MM.1S (cell line): ENCODE data around the gene PCED1B.
"Not testable (repeated sequence)": the region's sequence is repeated elsewhere in the genome, so short reads cannot be mapped to it uniquely, and the experiment has no call there.

Source experiments
- DNase-seq: peaks from one replicate; pipeline ENCODE4 v3.0.0-alpha.2; 2015
- H2AFZ ChIP-seq: fragments of 300-600 bp; sonication (generic); 2 replicates; pipeline ENCODE4 v1.6.0; 2016; ENCODE audit warnings: antibody characterized with exemption, low read length
- H3F3A ChIP-seq: fragments of 300-600 bp; sonication (generic); 2 replicates; pipeline ENCODE4 v1.6.1; 2016; ENCODE audit warnings: mild to moderate bottlenecking, antibody characterized with exemption, low read length, moderate library complexity, mixed read lengths; ENCODE audit not compliant: insufficient read depth
- H3K27ac ChIP-seq: fragments of 300-600 bp; sonication (generic); 2 replicates; pipeline ENCODE4 v1.5.1; 2016; ENCODE audit warnings: mild to moderate bottlenecking, low read length
- H3K27me3 ChIP-seq: fragments of 300-600 bp; sonication (generic); replicated peaks from 2 replicates; pipeline ENCODE4 v1.6.0; 2016; ENCODE audit warnings: low read length; ENCODE audit not compliant: insufficient read depth
- H3K36me3 ChIP-seq: fragments of 300-600 bp; sonication (generic); replicated peaks from 2 replicates; pipeline ENCODE4 v1.6.1; 2016; ENCODE audit warnings: mild to moderate bottlenecking, low read length, mixed read lengths; ENCODE audit not compliant: insufficient read depth
- H3K4me1 ChIP-seq: fragments of 300-600 bp; sonication (generic); 2 replicates; pipeline ENCODE4 v1.6.1; 2016; ENCODE audit warnings: low read length, mixed read lengths
- H3K4me2 ChIP-seq: fragments of 300-600 bp; sonication (generic); 2 replicates; pipeline ENCODE4 v1.6.0; 2016; ENCODE audit warnings: low read depth, low read length
- H3K4me3 ChIP-seq: fragments of 300-600 bp; sonication (generic); 2 replicates; pipeline ENCODE4 v1.5.1; 2016; ENCODE audit warnings: low read length, mixed read lengths
- H3K79me2 ChIP-seq: fragments of 300-600 bp; sonication (generic); 2 replicates; pipeline ENCODE4 v1.6.1; 2016; ENCODE audit warnings: mixed run types, low read length, mixed read lengths
- H3K9ac ChIP-seq: fragments of 300-600 bp; sonication (generic); 2 replicates; pipeline ENCODE4 v1.6.1; 2016; ENCODE audit warnings: low read length, mixed read lengths
- H3K9me2 ChIP-seq: fragments of 300-600 bp; sonication (generic); replicated peaks from 2 replicates; pipeline ENCODE4 v1.6.1; 2016; ENCODE audit warnings: mild to moderate bottlenecking, low read length, mixed read lengths; ENCODE audit not compliant: insufficient read depth
- H3K9me3 ChIP-seq: fragments of 300-600 bp; sonication (generic); replicated peaks from 2 replicates; pipeline ENCODE4 v1.6.1; 2016; ENCODE audit warnings: mild to moderate bottlenecking, low read length, mixed read lengths; ENCODE audit not compliant: insufficient read depth
- H4K20me1 ChIP-seq: fragments of 300-600 bp; sonication (generic); 2 replicates; pipeline ENCODE4 v1.6.1; 2016; ENCODE audit warnings: mild to moderate bottlenecking, low read length, moderate library complexity, mixed read lengths; ENCODE audit not compliant: insufficient read depth
- EZH2 ChIP-seq: fragments of 300-600 bp; sonication (generic); optimal IDR thresholded peaks from 2 replicates; pipeline ENCODE3; 2017; ENCODE audit warnings: low read depth, mild to moderate bottlenecking, antibody characterized with exemption, low read length, mixed read lengths
- EZH2phosphoT487 ChIP-seq: fragments of 300-600 bp; sonication (generic); IDR thresholded peaks from 2 replicates; pipeline ENCODE4 v1.6.1; 2018; ENCODE audit warnings: antibody characterized with exemption, low read length
- TF ChIP-seq, protein P1 (sequence below): fragments of 300-600 bp; sonication (generic); IDR thresholded peaks from 2 replicates; pipeline ENCODE4 v1.5.1; 2016; ENCODE audit warnings: antibody characterized with exemption, low read length, mixed read lengths

Gene PCED1B

DNA sequence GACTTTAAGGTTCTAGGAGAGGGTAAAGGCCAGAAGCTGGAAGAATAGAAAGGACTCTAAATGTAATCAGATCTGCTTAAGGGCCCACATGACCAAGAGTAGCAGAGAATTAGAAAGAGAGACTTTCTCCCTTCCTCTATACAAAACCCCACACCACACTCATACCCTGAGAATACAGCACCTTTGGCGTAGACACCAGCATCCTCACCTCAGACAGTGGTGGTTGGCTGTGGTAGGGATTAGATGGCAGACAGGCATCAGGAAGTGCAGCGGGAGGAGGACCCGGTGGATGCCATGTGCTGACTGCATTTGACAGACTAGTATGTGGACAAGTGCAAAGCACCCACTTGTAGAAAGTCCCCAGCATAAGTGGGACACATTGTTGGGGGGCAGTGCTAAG lies 98.6 kb downstream of the PCED1B start:
- Histone ChIP-seq H3K27me3 (no peaks in the 10 kb centered on the region), H3F3A (no peaks in the 10 kb centered on the region), H4K20me1 (no peaks in the 10 kb centered on the region), H3K9me2 (no peaks in the 10 kb centered on the region), H3K9ac (no peak overlapping the region), H3K4me1 (no peaks in the 10 kb centered on the region), H3K9me3 (no peaks in the 10 kb centered on the region), H3K4me3 (no peak overlapping the region), H3K36me3 (no peaks in the 10 kb centered on the region), H3K79me2 (no peaks in the 10 kb centered on the region), H3K4me2 (no peak overlapping the region), H2AFZ (no peak overlapping the region), H3K27ac (no peak overlapping the region)
- no peak for DNase-seq
- TF ChIP-seq EZH2 (no peak), EZH2phosphoT487 (no peak)
- TF ChIP-seq, protein P1, sequence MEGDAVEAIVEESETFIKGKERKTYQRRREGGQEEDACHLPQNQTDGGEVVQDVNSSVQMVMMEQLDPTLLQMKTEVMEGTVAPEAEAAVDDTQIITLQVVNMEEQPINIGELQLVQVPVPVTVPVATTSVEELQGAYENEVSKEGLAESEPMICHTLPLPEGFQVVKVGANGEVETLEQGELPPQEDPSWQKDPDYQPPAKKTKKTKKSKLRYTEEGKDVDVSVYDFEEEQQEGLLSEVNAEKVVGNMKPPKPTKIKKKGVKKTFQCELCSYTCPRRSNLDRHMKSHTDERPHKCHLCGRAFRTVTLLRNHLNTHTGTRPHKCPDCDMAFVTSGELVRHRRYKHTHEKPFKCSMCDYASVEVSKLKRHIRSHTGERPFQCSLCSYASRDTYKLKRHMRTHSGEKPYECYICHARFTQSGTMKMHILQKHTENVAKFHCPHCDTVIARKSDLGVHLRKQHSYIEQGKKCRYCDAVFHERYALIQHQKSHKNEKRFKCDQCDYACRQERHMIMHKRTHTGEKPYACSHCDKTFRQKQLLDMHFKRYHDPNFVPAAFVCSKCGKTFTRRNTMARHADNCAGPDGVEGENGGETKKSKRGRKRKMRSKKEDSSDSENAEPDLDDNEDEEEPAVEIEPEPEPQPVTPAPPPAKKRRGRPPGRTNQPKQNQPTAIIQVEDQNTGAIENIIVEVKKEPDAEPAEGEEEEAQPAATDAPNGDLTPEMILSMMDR = no peak

DNA sequence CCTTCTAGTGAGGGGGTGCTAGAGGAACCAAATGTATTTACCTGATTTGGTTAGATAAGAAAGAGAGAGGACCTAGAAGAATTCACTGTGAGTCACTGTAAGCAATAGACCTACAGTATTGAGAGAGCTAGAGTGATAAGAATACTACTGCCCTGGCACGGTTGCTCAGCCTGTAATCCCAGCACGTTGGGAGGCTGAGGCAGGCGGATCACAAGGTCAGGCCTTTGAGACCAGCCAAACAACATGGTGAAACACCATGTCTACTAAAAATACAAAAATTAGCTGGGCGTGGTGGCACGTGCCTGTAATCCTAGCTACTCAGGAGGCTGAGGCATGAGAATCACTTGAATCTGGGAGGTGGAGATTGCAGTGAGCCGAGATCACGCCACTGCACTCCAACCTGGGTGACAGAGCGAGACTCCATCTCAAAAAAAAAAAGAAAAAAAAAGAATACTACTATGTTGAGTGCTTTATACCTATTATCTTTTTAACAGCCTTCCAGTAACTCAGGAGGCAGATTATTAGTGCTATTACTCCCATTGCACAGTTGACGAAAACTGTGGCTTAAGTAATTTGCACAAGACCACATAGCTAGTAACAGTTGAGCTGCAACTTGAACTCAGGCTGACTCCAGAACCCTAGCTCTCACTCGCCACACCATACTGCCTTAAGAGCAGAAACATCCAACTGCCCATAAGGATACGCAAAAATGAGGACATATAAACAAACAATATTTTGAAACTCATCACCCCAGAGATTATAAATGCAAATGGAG lies 102.9 kb downstream of the PCED1B start:
- H3K9me2 ChIP-seq, H3K79me2 ChIP-seq, H2AFZ ChIP-seq, H3K36me3 ChIP-seq, DNase-seq, H3K9ac ChIP-seq, H4K20me1 ChIP-seq, H3F3A ChIP-seq, H3K4me3 ChIP-seq, H3K27me3 ChIP-seq, H3K4me1 ChIP-seq, H3K27ac ChIP-seq, H3K4me2 ChIP-seq, H3K9me3 ChIP-seq: not testable (repeated sequence)

DNA sequence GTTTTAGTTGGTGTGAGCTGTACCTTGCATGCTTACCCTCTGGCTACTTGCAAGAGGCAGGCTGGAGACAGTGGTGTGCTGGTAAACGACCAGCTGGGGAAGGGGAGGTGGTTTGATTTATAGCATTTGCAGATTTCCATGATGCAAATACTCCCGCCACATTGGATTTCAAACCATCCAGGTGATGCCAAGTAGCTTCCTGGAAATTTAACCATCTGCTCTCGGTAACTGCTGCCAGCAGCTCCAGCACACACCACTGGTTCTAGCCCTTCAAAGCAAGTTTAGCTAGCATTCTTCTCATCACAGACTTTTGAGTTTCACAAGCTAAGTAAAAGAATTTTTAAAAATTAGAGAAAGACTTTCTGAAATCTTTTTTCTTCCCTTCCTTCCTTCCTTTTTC lies 104.8 kb downstream of the PCED1B start:
- no peak overlapping the region for H3K4me2 ChIP-seq
- H2AFZ ChIP-seq = no peak overlapping the region
- H3K9ac ChIP-seq = no peak overlapping the region

DNA sequence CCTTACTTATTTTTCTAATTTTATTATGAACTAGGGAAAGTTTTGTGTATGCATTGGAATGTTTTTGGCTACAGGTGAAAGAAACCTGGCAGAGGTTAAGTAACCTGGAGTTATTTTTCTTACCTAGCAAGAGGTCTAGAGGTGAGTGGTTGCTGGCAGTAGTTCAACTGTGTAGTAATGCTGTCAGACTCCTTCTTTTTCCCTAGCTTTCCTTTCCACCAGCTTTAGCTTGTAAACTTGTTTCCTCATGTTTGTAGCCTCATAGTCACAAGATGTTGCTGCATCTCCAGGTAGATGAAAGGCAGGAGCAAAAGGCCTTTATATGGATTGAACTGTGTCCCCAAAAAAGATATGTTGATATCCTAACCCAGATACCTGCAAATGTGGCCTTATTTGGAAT lies 105.4 kb downstream of the PCED1B start:
- no peaks in the 10 kb centered on the region for H3K79me2 ChIP-seq
- no peak overlapping the region for H3K27ac ChIP-seq
- no peak overlapping the region for H3K4me2 ChIP-seq
- no peak overlapping the region for H3K4me3 ChIP-seq
- H3K9me3 ChIP-seq = no peaks in the 10 kb centered on the region
- no peaks in the 10 kb centered on the region for H3K27me3 ChIP-seq
- TF ChIP-seq EZH2phosphoT487 (no peak), EZH2 (no peak)
- TF ChIP-seq, protein P1 = no peak
- H4K20me1 ChIP-seq = no peaks in the 10 kb centered on the region
- no peak for DNase-seq
- no peaks in the 10 kb centered on the region for H3K4me1 ChIP-seq
- H2AFZ ChIP-seq = no peak overlapping the region
- H3K9me2 ChIP-seq = no peaks in the 10 kb centered on the region
- H3F3A ChIP-seq = no peaks in the 10 kb centered on the region
- H3K9ac ChIP-seq = no peak overlapping the region
- no peaks in the 10 kb centered on the region for H3K36me3 ChIP-seq

More for the DNA sequence above, 104.8 kb downstream of the PCED1B start:
- Histone ChIP-seq H3K79me2 (no peaks in the 10 kb centered on the region), H3K27ac (no peak overlapping the region), H3K4me3 (no peak overlapping the region), H3K36me3 (no peaks in the 10 kb centered on the region), H4K20me1 (no peaks in the 10 kb centered on the region), H3K27me3 (no peaks in the 10 kb centered on the region), H3K9me2 (no peaks in the 10 kb centered on the region), H3K9me3 (no peaks in the 10 kb centered on the region), H3F3A (no peaks in the 10 kb centered on the region), H3K4me1 (no peaks in the 10 kb centered on the region)
- TF ChIP-seq EZH2 (no peak), EZH2phosphoT487 (no peak)
- TF ChIP-seq, protein P1 = no peak
- DNase-seq = no peak
